ENCODE measurements around the gene FOXD1. TPM values are rescaled to one million over a fixed set of nuclear protein-coding genes. Genes with fewer than 3 reads are reported as not detected.

Gene FOXD1
- total and polyA plus RNA-seq, 2 of the 4 experiments (the other 2 are of a cell fraction), result 3.2 to 23.1 TPM

DNA sequence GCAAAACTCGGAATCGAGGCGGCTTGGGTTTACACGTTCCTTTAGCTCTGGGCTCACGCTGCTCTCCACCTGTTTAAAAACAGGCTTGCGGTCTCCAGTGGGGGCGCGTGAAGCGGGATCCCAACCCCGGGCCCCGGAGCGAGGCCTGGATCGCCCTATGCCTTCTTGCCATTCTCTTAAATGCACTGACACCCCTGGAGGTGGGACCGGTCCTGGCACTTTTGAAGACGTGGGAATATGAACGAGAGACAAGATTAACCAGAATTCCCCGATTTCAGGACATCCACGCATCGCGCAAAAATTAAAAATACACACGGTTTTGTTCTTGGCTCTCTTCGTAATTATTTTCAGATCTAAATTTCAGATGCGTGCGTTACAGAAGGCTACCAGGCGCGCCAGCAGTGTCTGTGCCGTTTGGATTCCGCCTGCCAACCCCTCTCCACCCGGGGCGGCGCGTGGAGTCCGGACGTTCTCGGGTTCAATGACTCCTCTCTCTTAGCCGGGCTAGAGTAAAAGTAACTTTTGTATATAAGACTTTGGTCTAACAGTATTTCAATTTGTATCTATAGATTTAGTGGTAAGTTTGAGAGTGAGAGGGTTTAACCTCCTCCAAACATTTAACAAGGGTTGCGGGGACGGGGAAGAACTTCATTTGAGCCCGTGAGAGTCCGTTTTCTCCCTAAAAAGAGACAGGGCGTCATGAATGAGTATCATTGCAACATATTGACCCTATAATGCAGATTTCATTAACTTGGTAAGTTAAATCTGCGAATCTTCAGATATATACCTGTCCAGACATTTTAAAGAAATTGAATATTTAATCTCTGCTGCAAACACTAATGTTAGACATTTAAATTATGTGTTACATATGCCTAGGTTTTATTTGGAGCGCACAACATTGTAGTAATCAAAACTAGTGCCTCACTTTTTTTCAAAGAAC is 3.8 kb downstream of the FOXD1 start:
- ChIA-PET POLR2A (ENCODE audit: unreplicated experiment) (no interaction called here), CTCF (interaction anchor here (1.2 kb wide), 1 partner anchor 228 kb away, joined by 4 read pairs; no protein-coding TSS in a partner anchor)
- Histone ChIP-seq H4K5ac (ENCODE audit: low read depth, low read length) (no peak overlapping the region), H4K91ac (ENCODE audit: insufficient read depth, low read depth, low read length) (peak overlapping the region; percentile 50; the same call in 1 of the 2 replicates), H2BK5ac (ENCODE audit: low read depth, low read length, poor library complexity, severe bottlenecking) (peak overlapping the region; percentile 75), H3K9me3 (ENCODE audit: control insufficient read depth, insufficient read depth, low read length) (no peaks in the 10 kb centered on the region), H2BK120ac (ENCODE audit: low read depth, low read length) (peak overlapping the region; percentile 44), H3K56ac (ENCODE audit: extremely low read depth, insufficient read depth, low read length) (0 out of 2 replicates have a peak overlapping the region, but pooled peaks have one; percentile 34), H4K8ac (ENCODE audit: low read depth in 2 of 2, low read length in 2 of 2) (peak overlapping the region; percentile 12 to 27; a peak in 3 of 4 replicates), H3K4me1 (ENCODE audit: control insufficient read depth, insufficient read depth, low read length) (peaks cover 15% of the 10 kb centered on the region), H2BK20ac (ENCODE audit: low read depth, low read length) (no peak overlapping the region), H2AK5ac (ENCODE audit: low read depth, low read length) (peak overlapping the region; percentile 4), H3K4me3 (ENCODE audit: insufficient read depth, low read depth, low read length) (peak overlapping the region; percentile 37), H2AFZ (replicated peaks; ENCODE audit: low read length, poor library complexity) (peak overlapping the region; percentile 16), H3K23ac (ENCODE audit: low read depth, low read length) (peak overlapping the region; percentile 74), H3K27me3 (ENCODE audit: control insufficient read depth, insufficient read depth, low read length) (no peaks in the 10 kb centered on the region), H3K9ac (ENCODE audit: low read depth, low read length) (peak overlapping the region; percentile 58), H3K14ac (replicated peaks; ENCODE audit: low read depth, low read length) (peak overlapping the region; percentile 20; the same call in 1 of the 2 replicates), H3K18ac (ENCODE audit: low read depth, low read length) (peak overlapping the region; percentile 45; the same call in 1 of the 2 replicates), H3K36me3 (ENCODE audit: control insufficient read depth, insufficient read depth, low read length) (peaks cover 8% of the 10 kb centered on the region; the same call in 1 of the 2 replicates), H4K20me1 (ENCODE audit: insufficient read depth, low read length) (peaks cover 9% of the 10 kb centered on the region; the same call in 1 of the 2 replicates), H2BK15ac (ENCODE audit: low read depth, low read length) (no peak overlapping the region), H3K4me2 (ENCODE audit: low read depth, low read length) (peak overlapping the region; percentile 86), H2AK9ac (replicated peaks; ENCODE audit: low read depth, low read length, poor library complexity) (peak overlapping the region; percentile 33), H3K4ac (ENCODE audit: low read depth, low read length) (peak overlapping the region; percentile 79), H3K27ac (ENCODE audit: insufficient read depth, low read length) (peak overlapping the region; percentile 44), H3K79me1 (ENCODE audit: low read depth in 1 of 2, low read length in 2 of 2) (peaks cover 16 to 47% of the 10 kb centered on the region in 2 experiments), H3K9me1 (ENCODE audit: insufficient read depth, low read length) (peaks cover 4% of the 10 kb centered on the region)
- DNase-seq (no peak), ATAC-seq (ENCODE audit: low read depth) (no peak)
- 47% methylated on average over 12 of the region's 43 CpGs; no CpG with 5 or more reads in 1 of the 2 experiments for WGBS, 2 experiments (ENCODE audit: extremely low coverage in 2 of 2, insufficient read length in 1 of 2)
- intact Hi-C loops (cut with micrococcal nuclease) (no loop called here), in situ Hi-C loops (cut with MboI; ENCODE audit: low sequenced_read_pairs) (loop anchor here (5.0 to 10.0 kb wide), 4 partner anchors 77 to 360 kb away; no protein-coding TSS in a partner anchor), dilution Hi-C loops (cut with HindIII; ENCODE audit: low sequenced_read_pairs, unreplicated experiment) (no loop called here)
- no peak for TF ChIP-seq MAZ (IDR thresholded peaks at IDR 0.05; ENCODE audit: borderline replicate concordance, low read depth, low read length)
- peak; percentile 7; the same call in 1 of the 2 replicates for TF ChIP-seq RAD21 (IDR thresholded peaks at IDR 0.05; ENCODE audit: low read length)
- TF ChIP-seq, protein P1, sequence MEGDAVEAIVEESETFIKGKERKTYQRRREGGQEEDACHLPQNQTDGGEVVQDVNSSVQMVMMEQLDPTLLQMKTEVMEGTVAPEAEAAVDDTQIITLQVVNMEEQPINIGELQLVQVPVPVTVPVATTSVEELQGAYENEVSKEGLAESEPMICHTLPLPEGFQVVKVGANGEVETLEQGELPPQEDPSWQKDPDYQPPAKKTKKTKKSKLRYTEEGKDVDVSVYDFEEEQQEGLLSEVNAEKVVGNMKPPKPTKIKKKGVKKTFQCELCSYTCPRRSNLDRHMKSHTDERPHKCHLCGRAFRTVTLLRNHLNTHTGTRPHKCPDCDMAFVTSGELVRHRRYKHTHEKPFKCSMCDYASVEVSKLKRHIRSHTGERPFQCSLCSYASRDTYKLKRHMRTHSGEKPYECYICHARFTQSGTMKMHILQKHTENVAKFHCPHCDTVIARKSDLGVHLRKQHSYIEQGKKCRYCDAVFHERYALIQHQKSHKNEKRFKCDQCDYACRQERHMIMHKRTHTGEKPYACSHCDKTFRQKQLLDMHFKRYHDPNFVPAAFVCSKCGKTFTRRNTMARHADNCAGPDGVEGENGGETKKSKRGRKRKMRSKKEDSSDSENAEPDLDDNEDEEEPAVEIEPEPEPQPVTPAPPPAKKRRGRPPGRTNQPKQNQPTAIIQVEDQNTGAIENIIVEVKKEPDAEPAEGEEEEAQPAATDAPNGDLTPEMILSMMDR (conservative IDR thresholded peaks at IDR 0.05; ENCODE audit: low read depth, low read length), result peak; percentile 7; the same call in 1 of the 2 replicates
- TF ChIP-seq POLR2A (IDR thresholded peaks at IDR 0.05; ENCODE audit: low read depth, low read length), result 0 out of 2 replicates have a peak, but pooled peaks have one; percentile 7
- no peak for TF ChIP-seq RFX5 (IDR thresholded peaks at IDR 0.05; ENCODE audit: low read depth, low read length)
- no TSS peak for BruUV-seq (replicated peaks)

All from IMR-90 (cell line).